OCI-LY7 (cell line): Measurements from ENCODE around the gene DNAI7.

Experiments
- CTCF ChIP-seq: fragments of 200-600 bp; sonication (generic); conservative IDR thresholded peaks from 2 replicates; pipeline ENCODE4 v1.5.1; 2014; ENCODE audit warnings: mild to moderate bottlenecking, antibody characterized with exemption, low read length, moderate library complexity, mixed read lengths
- EZH2phosphoT487 ChIP-seq: fragments of 200-600 bp; sonication (generic); IDR thresholded peaks from 2 replicates; pipeline ENCODE4 v1.6.1; 2018; ENCODE audit warnings: low read depth, borderline replicate concordance, mild to moderate bottlenecking, mixed run types, antibody characterized with exemption, low read length, moderate library complexity, mixed read lengths

GRCh38 chr12:25107920-25108319, 87.0 kb downstream of the DNAI7 start:
- TF ChIP-seq CTCF (no peak), EZH2phosphoT487 (no peak)
